ENCODE data around the gene ARMC9. TPM values are rescaled to one million over a fixed set of nuclear protein-coding genes. Genes with fewer than 3 reads are reported as not detected.

The ARMC9 gene
- total RNA-seq, 1 experiment from 2014 or later = 16.4 TPM

DNA sequence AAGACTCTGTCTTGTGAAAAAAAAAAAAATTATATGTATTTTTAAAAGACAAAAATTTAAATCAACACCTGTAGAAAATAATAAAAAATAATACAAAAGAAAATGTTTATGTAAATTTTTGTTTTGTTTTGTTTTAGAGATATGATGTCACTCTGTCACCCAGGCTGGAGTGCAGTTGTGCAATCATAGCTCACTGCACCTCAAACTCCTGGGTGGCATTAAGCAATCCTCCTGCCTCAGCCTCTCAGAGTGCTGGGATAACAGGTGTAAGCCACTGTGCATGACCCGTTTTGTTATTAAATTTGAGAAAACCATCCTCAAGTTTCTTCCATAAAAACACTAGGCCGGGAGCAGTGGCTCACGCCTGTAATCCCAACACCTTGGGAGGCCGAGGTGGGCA is 140.9 kb downstream of the ARMC9 start (continued):
- TF ChIP-seq ZBTB33 (IDR thresholded peaks at IDR 0.05; ENCODE audit: extremely low read depth, insufficient replicate concordance, low read length) (no peak), CEBPB (IDR thresholded peaks at IDR 0.05; ENCODE audit: low read depth) (no peak), CBX3 (IDR thresholded peaks at IDR 0.05; ENCODE audit: low read depth) (no peak), SIN3A (IDR thresholded peaks at IDR 0.05; ENCODE audit: low read depth) (no peak)

DNA sequence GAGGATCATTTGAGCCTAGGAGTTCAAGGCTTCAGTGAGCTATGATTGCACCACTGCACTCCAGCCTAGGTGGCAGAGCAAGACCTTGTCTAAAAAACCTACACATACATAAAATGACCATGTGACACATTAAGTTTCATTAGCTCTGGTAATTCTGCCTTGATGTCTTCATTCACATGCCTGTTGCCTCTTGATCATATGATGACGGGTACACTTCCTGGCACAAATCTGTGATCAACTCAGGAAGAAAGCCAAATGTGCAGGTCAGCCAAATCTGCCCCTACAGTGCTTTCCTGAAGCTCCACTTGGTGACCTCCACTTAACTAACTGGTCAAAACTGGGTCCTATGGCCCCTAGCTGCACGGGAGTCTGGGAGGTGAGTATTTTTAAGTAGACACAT is 142.7 kb downstream of the ARMC9 start:
- POLR2A ChIA-PET = no interaction called here
- intact Hi-C loops (cut with micrococcal nuclease) = no loop called here

More for the DNA sequence above, 142.7 kb downstream of the ARMC9 start:
- no peaks in the 10 kb centered on the region for H3K9me3 ChIP-seq (ENCODE audit: control insufficient read depth in 1 of 2, insufficient read depth in 1 of 2, low read depth in 1 of 2, low read length in 2 of 2)
- H3K9me2 ChIP-seq (ENCODE audit: insufficient read depth) = no peaks in the 10 kb centered on the region
- ChIA-PET CTCF (no interaction called here), RAD21 (ENCODE audit: low non-redundant PET in 1 of 2, low total read pairs in 2 of 2, uncharacterized antibody in 2 of 2, unreplicated experiment in 2 of 2) (no interaction called here)
- no peaks in the 10 kb centered on the region for H4K20me1 ChIP-seq (ENCODE audit: insufficient read depth)
- no peaks in the 10 kb centered on the region for H3K27me3 ChIP-seq (ENCODE audit: insufficient read depth, low read length)
- H3K79me2 ChIP-seq (ENCODE audit: insufficient read depth, low read length) = no peaks in the 10 kb centered on the region
- H3K4me3 ChIP-seq (replicated peaks in 1 of 2; ENCODE audit: low read depth in 1 of 2, low read length in 2 of 2) = no peak overlapping the region
- no peak for DNase-seq (ENCODE audit: low read depth, low spot score)
- no peak overlapping the region for H3K27ac ChIP-seq (ENCODE audit: low read depth, low read length)
- no peaks in the 10 kb centered on the region for H3K36me3 ChIP-seq (ENCODE audit: control insufficient read depth in 1 of 2, insufficient read depth in 2 of 2, low read length in 2 of 2)
- ATAC-seq = no peak
- H3K4me1 ChIP-seq (ENCODE audit: control insufficient read depth in 1 of 2, insufficient read depth in 2 of 2, low read length in 2 of 2) = no peaks in the 10 kb centered on the region
- TF ChIP-seq, protein P1, sequence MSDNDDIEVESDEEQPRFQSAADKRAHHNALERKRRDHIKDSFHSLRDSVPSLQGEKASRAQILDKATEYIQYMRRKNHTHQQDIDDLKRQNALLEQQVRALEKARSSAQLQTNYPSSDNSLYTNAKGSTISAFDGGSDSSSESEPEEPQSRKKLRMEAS (IDR thresholded peaks at IDR 0.05) = no peak
- TF ChIP-seq YY1 (IDR thresholded peaks at IDR 0.05; ENCODE audit: extremely low read depth, insufficient replicate concordance, low read depth, low read length) (no peak), SRF (IDR thresholded peaks at IDR 0.05; ENCODE audit: low read depth) (no peak), REST (IDR thresholded peaks at IDR 0.05; ENCODE audit: low read depth) (no peak), EGR1 (IDR thresholded peaks at IDR 0.05; ENCODE audit: low read depth) (no peak), ZFX (IDR thresholded peaks at IDR 0.05) (no peak), ATF3 (IDR thresholded peaks at IDR 0.05) (no peak), CEBPB (IDR thresholded peaks at IDR 0.05; ENCODE audit: low read depth) (no peak)
- TF ChIP-seq, protein P2, sequence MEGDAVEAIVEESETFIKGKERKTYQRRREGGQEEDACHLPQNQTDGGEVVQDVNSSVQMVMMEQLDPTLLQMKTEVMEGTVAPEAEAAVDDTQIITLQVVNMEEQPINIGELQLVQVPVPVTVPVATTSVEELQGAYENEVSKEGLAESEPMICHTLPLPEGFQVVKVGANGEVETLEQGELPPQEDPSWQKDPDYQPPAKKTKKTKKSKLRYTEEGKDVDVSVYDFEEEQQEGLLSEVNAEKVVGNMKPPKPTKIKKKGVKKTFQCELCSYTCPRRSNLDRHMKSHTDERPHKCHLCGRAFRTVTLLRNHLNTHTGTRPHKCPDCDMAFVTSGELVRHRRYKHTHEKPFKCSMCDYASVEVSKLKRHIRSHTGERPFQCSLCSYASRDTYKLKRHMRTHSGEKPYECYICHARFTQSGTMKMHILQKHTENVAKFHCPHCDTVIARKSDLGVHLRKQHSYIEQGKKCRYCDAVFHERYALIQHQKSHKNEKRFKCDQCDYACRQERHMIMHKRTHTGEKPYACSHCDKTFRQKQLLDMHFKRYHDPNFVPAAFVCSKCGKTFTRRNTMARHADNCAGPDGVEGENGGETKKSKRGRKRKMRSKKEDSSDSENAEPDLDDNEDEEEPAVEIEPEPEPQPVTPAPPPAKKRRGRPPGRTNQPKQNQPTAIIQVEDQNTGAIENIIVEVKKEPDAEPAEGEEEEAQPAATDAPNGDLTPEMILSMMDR (IDR thresholded peaks at IDR 0.05 in 2 of 3, conservative IDR thresholded peaks at IDR 0.05 in 1 of 3; ENCODE audit: borderline replicate concordance in 1 of 3, insufficient read depth in 1 of 3, low read depth in 2 of 3, low read length in 2 of 3) = no peak
- no peak overlapping the region for H3K9ac ChIP-seq (ENCODE audit: low read length)
- BruUV-seq (replicated peaks) = no TSS peak
- no peak overlapping the region for H3K4me2 ChIP-seq (ENCODE audit: low read length)
- no peak overlapping the region for H2AFZ ChIP-seq (ENCODE audit: low read depth, low read length, poor library complexity, severe bottlenecking)
